HUDEP-2 (cell line): ENCODE measurements around the gene TECR.
A peak's percentile ranks its signal among the peaks of the same experiment; 100 is the strongest.
"Not testable (repeated sequence)": the region's sequence is repeated elsewhere in the genome, so short reads cannot be mapped to it uniquely, and the experiment has no call there.

ENCODE experiments used
- DNase-seq, 76 experiments: peaks; one replicate each; lab custom pipeline; 2025; ENCODE audit not compliant: unreplicated experiment in 76 of 76; lab: John Stamatoyannopoulos, UW

TECR gene

GRCh38 chr19:14533450-14533849, 4.1 kb downstream of the TECR start:
- peak in 2 of 76 experiments; percentile 20 to 39 for DNase-seq

GRCh38 chr19:14536926-14537692, 7.7 kb downstream of the TECR start:
- peak in 74 of 76 experiments; percentile 48 to 95 (median 87) for DNase-seq

GRCh38 chr19:14540741-14541525, 11.5 kb downstream of the TECR start:
- no peak for DNase-seq

GRCh38 chr19:14541979-14542378, 12.6 kb downstream of the TECR start:
- DNase-seq = not testable (repeated sequence)

- peak in 16 of 76 experiments; percentile 8 to 44 (median 24) for DNase-seq
These were observed 13.4 kb downstream of the TECR start for GRCh38 chr19:14542711-14543328.

GRCh38 chr19:14544047-14544446, 14.7 kb downstream of the TECR start:
- no peak for DNase-seq

- DNase-seq = no peak
These were observed 15.8 kb downstream of the TECR start for GRCh38 chr19:14544977-14545715.

- DNase-seq = no peak
These were observed 16.3 kb downstream of the TECR start for GRCh38 chr19:14545716-14546082.

GRCh38 chr19:14550201-14550754, 20.9 kb downstream of the TECR start:
- peak in 1 of 76 experiments; percentile 46 for DNase-seq

- DNase-seq = peak in 71 of 76 experiments; percentile 37 to 92 (median 79)
These were observed 22.0 kb downstream of the TECR start for GRCh38 chr19:14551134-14552005.

- DNase-seq = not testable (repeated sequence)
These were observed 22.6 kb downstream of the TECR start for GRCh38 chr19:14552006-14552360.

GRCh38 chr19:14553042-14553938, 23.9 kb downstream of the TECR start:
- DNase-seq = no peak

GRCh38 chr19:14553939-14554243, 24.5 kb downstream of the TECR start:
- DNase-seq = no peak

- no peak for DNase-seq
These were observed 25.0 kb downstream of the TECR start for GRCh38 chr19:14554382-14554812.

- no peak for DNase-seq
These were observed 26.7 kb downstream of the TECR start for GRCh38 chr19:14555918-14556661.

GRCh38 chr19:14556662-14557188, 27.3 kb downstream of the TECR start:
- DNase-seq = peak in 68 of 76 experiments; percentile 19 to 88 (median 73)

GRCh38 chr19:14558370-14559066, 29.1 kb downstream of the TECR start:
- no peak for DNase-seq
